H1 (cell line): ENCODE results near the gene SCN11A. TPM values are rescaled to one million over a fixed set of nuclear protein-coding genes. Genes with fewer than 3 reads are reported as not detected.

ENCODE experiments used
- RBBP5 ChIP-seq: IDR thresholded peaks from 2 replicates; pipeline ENCODE4 v1.7.1; 2012; ENCODE audit warnings: low read depth, mild to moderate bottlenecking, inconsistent platforms, low read length, moderate library complexity, borderline replicate concordance
- polyA plus RNA-seq, 7 experiments: library from polyadenylated mRNA; depleted of rRNA in 3 of 7; stranded (reverse) in 5 of 7; unstranded in 2 of 7; fragments of >200 nt in 5 of 7; fragments of 200-250 nt in 2 of 7; gene quantifications; 1 replicate in 5 of 7; 2 replicates in 1 of 7; 4 replicates in 1 of 7; pipeline versions ENCODE4 v1.2.1 to v1.2.3, GENCODE V29; 2011 to 2013; ENCODE audit warnings: missing spikeins in 2 of 7, mixed read lengths in 2 of 7
- total RNA-seq: library from RNA; stranded (reverse); fragmentation: NEBNext Ultra II Directional; extraction: Animal tissue kit (Norgen Biotek cat#: 25700); gene quantifications from 2 replicates; pipeline ENCODE4 v1.2.1, GENCODE V29; 2021

The SCN11A gene
- total and polyA plus RNA-seq, 2 of the 8 experiments (the other 6 are each of a cell fraction or from before 2014, with no cell fraction given), result 0.11 to 0.21 TPM

GRCh38 chr3:39079530-39079929 is 27.8 kb upstream of the SCN11A start (continued):
- no peak for TF ChIP-seq RBBP5
